Neural cell (in vitro differentiated cells): Measurements from ENCODE around the gene ACTR1A. TPM values are rescaled to one million over a fixed set of nuclear protein-coding genes. Genes with fewer than 3 reads are reported as not detected.

Experiments
- H2AFZ ChIP-seq: fragments of 200-600, 300-800 bp; sonication (generic), shearing (Covaris generic); 2 replicates; pipeline ENCODE4 v1.6.0; 2014; ENCODE audit warnings: low read depth, mild to moderate bottlenecking, antibody characterized with exemption, low read length, moderate library complexity
- H3F3A ChIP-seq: fragments of 200-600 bp; shearing (Covaris generic); 2 replicates; pipeline ENCODE4 v1.6.1; 2016; ENCODE audit warnings: mild to moderate bottlenecking, moderate library complexity, mixed read lengths, antibody characterized with exemption, low read length; ENCODE audit not compliant: insufficient read depth, poor library complexity, severe bottlenecking
- H3K27ac ChIP-seq: fragments of 200-600, 300-800 bp; sonication (generic), shearing (Covaris generic); 2 replicates; pipeline ENCODE4 v1.5.1; 2014; ENCODE audit warnings: mild to moderate bottlenecking, low read length, moderate library complexity
- H3K27me3 ChIP-seq: fragments of 300-800, 200-600 bp; sonication (generic), shearing (Covaris generic); 2 replicates; pipeline ENCODE4 v1.6.0; 2014; ENCODE audit warnings: mild to moderate bottlenecking, low read depth, low read length, moderate library complexity; ENCODE audit not compliant: insufficient read depth
- H3K36me3 ChIP-seq: fragments of 300-800, 200-600 bp; sonication (generic), shearing (Covaris generic); 2 replicates; pipeline ENCODE4 v1.5.1; 2014; ENCODE audit warnings: mild to moderate bottlenecking, antibody characterized with exemption, low read length, moderate library complexity; ENCODE audit not compliant: insufficient read depth
- H3K4me2 ChIP-seq: fragments of 300-800, 200-600 bp; sonication (generic), shearing (Covaris generic); 2 replicates; pipeline ENCODE4 v1.6.0; 2014; ENCODE audit warnings: mild to moderate bottlenecking, low read length
- H3K4me3 ChIP-seq: fragments of 300-800, 200-600 bp; sonication (generic), shearing (Covaris generic); 2 replicates; pipeline ENCODE4 v1.5.1; 2014; ENCODE audit warnings: mild to moderate bottlenecking, low read length, moderate library complexity
- H3K79me2 ChIP-seq: fragments of 200-600 bp; shearing (Covaris generic); replicated peaks from 2 replicates; pipeline ENCODE4 v1.6.0; 2014; ENCODE audit warnings: mild to moderate bottlenecking, low read length, moderate library complexity; ENCODE audit not compliant: insufficient read depth
- H3K9ac ChIP-seq: fragments of 300-800, 200-600 bp; sonication (generic), shearing (Covaris generic); 2 replicates; pipeline ENCODE4 v1.6.1; 2016; ENCODE audit warnings: mild to moderate bottlenecking, low read length, mixed read lengths
- H3K9me2 ChIP-seq: fragments of 200-600 bp; shearing (Covaris generic); 2 replicates; pipeline ENCODE4 v1.6.1; 2016; ENCODE audit warnings: mild to moderate bottlenecking, low read length, mixed read lengths; ENCODE audit not compliant: insufficient read depth
- H3K9me3 ChIP-seq: fragments of 200-600, 300-800 bp; sonication (generic), shearing (Covaris generic); 2 replicates; pipeline ENCODE4 v1.6.1; 2016; ENCODE audit warnings: mild to moderate bottlenecking, mixed run types, low read length, moderate library complexity, mixed read lengths
- H4K20me1 ChIP-seq: fragments of 200-600 bp; shearing (Covaris generic); 2 replicates; pipeline ENCODE4 v1.6.1; 2016; ENCODE audit warnings: mild to moderate bottlenecking, mixed run types; ENCODE audit not compliant: insufficient read depth
- CTCF ChIP-seq: fragments of 450-650 bp; IDR thresholded peaks from 2 replicates; pipeline ENCODE4 v1.5.1; 2014; ENCODE audit warnings: antibody characterized with exemption, mild to moderate bottlenecking, moderate library complexity; ENCODE audit not compliant: poor library complexity, severe bottlenecking
- EP300 ChIP-seq: fragments of 450-650 bp; conservative IDR thresholded peaks from 2 replicates; pipeline ENCODE4 v1.6.1; 2014; ENCODE audit warnings: antibody characterized with exemption, mild to moderate bottlenecking, moderate library complexity; ENCODE audit not compliant: poor library complexity, severe bottlenecking
- EZH2 ChIP-seq: fragments of 200-600, 300-800 bp; shearing (Covaris generic), sonication (generic); IDR thresholded peaks from 2 replicates; pipeline ENCODE4 v1.6.1; 2014; ENCODE audit warnings: antibody characterized with exemption, low read length, borderline replicate concordance, mild to moderate bottlenecking; ENCODE audit not compliant: insufficient read depth, poor library complexity, severe bottlenecking
- MXI1 ChIP-seq: fragments of 450-650 bp; conservative IDR thresholded peaks from 2 replicates; pipeline ENCODE4 v1.6.1; 2014; ENCODE audit warnings: antibody characterized with exemption, mild to moderate bottlenecking; ENCODE audit not compliant: poor library complexity, severe bottlenecking
- POLR2AphosphoS5 ChIP-seq: IDR thresholded peaks from 2 replicates; pipeline ENCODE4 v1.6.1; 2012
- RAD21 ChIP-seq: fragments of 450-650 bp; conservative IDR thresholded peaks from 2 replicates; pipeline ENCODE4 v1.6.1; 2014; ENCODE audit warnings: antibody characterized with exemption, mild to moderate bottlenecking, moderate library complexity
- REST ChIP-seq: IDR thresholded peaks from 2 replicates; pipeline ENCODE4 v1.6.1; 2012; ENCODE audit warnings: borderline replicate concordance
- SMC3 ChIP-seq: fragments of 450-650 bp; conservative IDR thresholded peaks from 2 replicates; pipeline ENCODE4 v1.6.1; 2014; ENCODE audit warnings: antibody characterized with exemption, mild to moderate bottlenecking, moderate library complexity; ENCODE audit not compliant: poor library complexity
- TAF1 ChIP-seq: IDR thresholded peaks from 2 replicates; pipeline ENCODE4 v1.6.1; 2012; ENCODE audit warnings: low read depth
- polyA plus RNA-seq: library from polyadenylated mRNA; depleted of rRNA; stranded (reverse); fragments of >200 nt; gene quantifications from 2 replicates; pipeline ENCODE4 v1.2.3, GENCODE V29; 2014

Gene ACTR1A
- polyA plus RNA-seq, 1 donor from 2014 or later: 316 TPM

GRCh38 chr10:102505462-102506115, 3.1 kb upstream of the ACTR1A start:
- Histone ChIP-seq H3K79me2 (peaks cover 54% of the 10 kb centered on the region), H3K27me3 (no peaks in the 10 kb centered on the region), H3K9me3 (no peaks in the 10 kb centered on the region), H3F3A (peaks cover 5% of the 10 kb centered on the region), H3K4me2 (peak overlapping the region; percentile 94), H3K9me2 (no peaks in the 10 kb centered on the region), H2AFZ (no peak overlapping the region), H4K20me1 (peaks cover 11% of the 10 kb centered on the region), H3K36me3 (no peaks in the 10 kb centered on the region), H3K4me3 (peak overlapping the region; percentile 79), H3K9ac (no peak overlapping the region), H3K27ac (no peak overlapping the region)
- TF ChIP-seq POLR2AphosphoS5 (no peak), CTCF (no peak), MXI1 (no peak), REST (no peak), TAF1 (no peak), EZH2 (no peak), SMC3 (no peak), RAD21 (no peak), EP300 (no peak)

- H3K4me3 ChIP-seq: peak overlapping the region; percentile 79
- TF ChIP-seq REST (no peak), POLR2AphosphoS5 (no peak), CTCF (no peak), EP300 (no peak), SMC3 (no peak), RAD21 (no peak), MXI1 (no peak), TAF1 (no peak), EZH2 (no peak)
- H4K20me1 ChIP-seq: peaks cover 11% of the 10 kb centered on the region
- H3K9me3 ChIP-seq: no peaks in the 10 kb centered on the region
- H3K9ac ChIP-seq: peak overlapping the region; percentile 80
- H3K79me2 ChIP-seq: peaks cover 57% of the 10 kb centered on the region
- H3K27me3 ChIP-seq: no peaks in the 10 kb centered on the region
- H3K4me2 ChIP-seq: peak overlapping the region; percentile 94
- H3F3A ChIP-seq: peaks cover 5% of the 10 kb centered on the region
- H2AFZ ChIP-seq: no peak overlapping the region
- H3K36me3 ChIP-seq: no peaks in the 10 kb centered on the region
- no peak overlapping the region for H3K27ac ChIP-seq
- H3K9me2 ChIP-seq: no peaks in the 10 kb centered on the region
Measured at GRCh38 chr10:102504976-102505300, 2.4 kb upstream of the ACTR1A start.
